ENCODE data around the gene HS6ST2. TPM values are rescaled to one million over a fixed set of nuclear protein-coding genes. Genes with fewer than 3 reads are reported as not detected.

Gene HS6ST2
- total RNA-seq, 2 experiments from 2014 or later, result not detected

DNA sequence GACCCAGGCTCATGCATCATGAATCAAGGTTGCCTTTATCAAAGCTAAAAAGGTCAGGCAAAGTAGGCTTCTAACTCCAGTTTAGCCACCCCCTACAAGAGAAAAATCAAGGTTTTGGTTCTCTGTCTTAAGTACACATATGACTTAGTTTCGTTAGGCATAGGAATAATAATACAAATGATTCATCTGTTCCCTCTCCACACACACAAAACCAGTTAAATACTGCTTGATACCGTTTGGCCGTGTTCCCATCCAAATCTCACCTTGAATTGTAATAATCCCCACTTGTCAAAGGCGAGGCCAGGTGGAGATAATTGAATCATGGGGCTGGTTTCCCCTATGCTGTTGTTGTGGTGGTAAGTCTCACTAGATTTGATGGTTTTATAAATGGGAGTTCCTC, 226.2 kb downstream of the HS6ST2 start:
- H3K79me2 ChIP-seq (ENCODE audit: insufficient read depth, low read depth, low read length), result no peaks in the 10 kb centered on the region
- H3K9me2 ChIP-seq (ENCODE audit: insufficient read depth, low read length), result no peaks in the 10 kb centered on the region
- no peak for DNase-seq (ENCODE audit: low spot score)
- no peaks in the 10 kb centered on the region for H4K20me1 ChIP-seq (ENCODE audit: insufficient read depth, low read length)
- TF ChIP-seq, protein P1, sequence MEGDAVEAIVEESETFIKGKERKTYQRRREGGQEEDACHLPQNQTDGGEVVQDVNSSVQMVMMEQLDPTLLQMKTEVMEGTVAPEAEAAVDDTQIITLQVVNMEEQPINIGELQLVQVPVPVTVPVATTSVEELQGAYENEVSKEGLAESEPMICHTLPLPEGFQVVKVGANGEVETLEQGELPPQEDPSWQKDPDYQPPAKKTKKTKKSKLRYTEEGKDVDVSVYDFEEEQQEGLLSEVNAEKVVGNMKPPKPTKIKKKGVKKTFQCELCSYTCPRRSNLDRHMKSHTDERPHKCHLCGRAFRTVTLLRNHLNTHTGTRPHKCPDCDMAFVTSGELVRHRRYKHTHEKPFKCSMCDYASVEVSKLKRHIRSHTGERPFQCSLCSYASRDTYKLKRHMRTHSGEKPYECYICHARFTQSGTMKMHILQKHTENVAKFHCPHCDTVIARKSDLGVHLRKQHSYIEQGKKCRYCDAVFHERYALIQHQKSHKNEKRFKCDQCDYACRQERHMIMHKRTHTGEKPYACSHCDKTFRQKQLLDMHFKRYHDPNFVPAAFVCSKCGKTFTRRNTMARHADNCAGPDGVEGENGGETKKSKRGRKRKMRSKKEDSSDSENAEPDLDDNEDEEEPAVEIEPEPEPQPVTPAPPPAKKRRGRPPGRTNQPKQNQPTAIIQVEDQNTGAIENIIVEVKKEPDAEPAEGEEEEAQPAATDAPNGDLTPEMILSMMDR (conservative IDR thresholded peaks at IDR 0.05; ENCODE audit: low read length), result no peak
- no peak for TF ChIP-seq EZH2phosphoT487 (IDR thresholded peaks at IDR 0.05; ENCODE audit: borderline replicate concordance, low read depth, low read length)
- no peak overlapping the region for H3K4me2 ChIP-seq (ENCODE audit: low read length)
- H3K9me3 ChIP-seq (ENCODE audit: low read length), result no peaks in the 10 kb centered on the region
- no peaks in the 10 kb centered on the region for H3K4me1 ChIP-seq (ENCODE audit: insufficient read depth, low read length, poor library complexity, severe bottlenecking)
- intact Hi-C loops (cut with micrococcal nuclease; ENCODE audit: unreplicated experiment), result no loop called here
- no peak overlapping the region for H3K27ac ChIP-seq (ENCODE audit: low read depth, low read length, poor library complexity, severe bottlenecking)
- no peak overlapping the region for H2AFZ ChIP-seq (ENCODE audit: low read length)
- H3K36me3 ChIP-seq (ENCODE audit: insufficient read depth, low read length), result no peaks in the 10 kb centered on the region
- POLR2A ChIA-PET, result no interaction called here
- BruUV-seq (replicated peaks), result no TSS peak
- CTCF ChIA-PET (ENCODE audit: unreplicated experiment), result no interaction called here
- H3K4me3 ChIP-seq (ENCODE audit: low read depth, low read length, poor library complexity, severe bottlenecking), result no peak overlapping the region

DNA sequence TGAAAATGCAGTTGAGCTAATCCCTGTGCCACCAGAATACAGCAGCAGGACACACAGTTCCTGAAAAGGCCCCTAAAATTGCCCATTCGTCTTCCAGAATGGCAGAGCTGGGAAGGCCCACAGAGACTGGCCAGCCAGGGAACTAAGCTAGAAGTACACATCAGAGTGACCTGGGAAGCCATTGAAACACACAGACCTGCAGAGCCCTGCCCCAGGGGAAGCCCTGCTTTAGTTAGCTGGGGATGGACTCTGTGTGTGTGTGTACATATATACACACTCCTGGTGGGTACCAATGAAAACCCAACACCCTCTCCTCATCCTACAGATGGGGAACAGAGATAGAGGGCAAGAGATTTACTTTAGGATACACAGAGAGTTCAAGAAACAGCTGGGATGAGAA, 227.7 kb downstream of the HS6ST2 start:
- no peaks in the 10 kb centered on the region for H3K4me1 ChIP-seq (ENCODE audit: insufficient read depth, low read length, poor library complexity, severe bottlenecking)
- no peaks in the 10 kb centered on the region for H4K20me1 ChIP-seq (ENCODE audit: insufficient read depth, low read length)
- intact Hi-C loops (cut with micrococcal nuclease; ENCODE audit: unreplicated experiment), result no loop called here
- TF ChIP-seq, protein P1 (conservative IDR thresholded peaks at IDR 0.05; ENCODE audit: low read length), result no peak
- TF ChIP-seq EZH2phosphoT487 (IDR thresholded peaks at IDR 0.05; ENCODE audit: borderline replicate concordance, low read depth, low read length), result no peak
- no peak overlapping the region for H3K4me2 ChIP-seq (ENCODE audit: low read length)
- H2AFZ ChIP-seq (ENCODE audit: low read length), result no peak overlapping the region
- no TSS peak for BruUV-seq (replicated peaks)
- no peaks in the 10 kb centered on the region for H3K79me2 ChIP-seq (ENCODE audit: insufficient read depth, low read depth, low read length)
- no peak for DNase-seq (ENCODE audit: low spot score)
- CTCF ChIA-PET (ENCODE audit: unreplicated experiment), result no interaction called here
- no peak overlapping the region for H3K27ac ChIP-seq (ENCODE audit: low read depth, low read length, poor library complexity, severe bottlenecking)
- H3K4me3 ChIP-seq (ENCODE audit: low read depth, low read length, poor library complexity, severe bottlenecking), result no peak overlapping the region
- H3K9me3 ChIP-seq (ENCODE audit: low read length), result no peaks in the 10 kb centered on the region
- no peaks in the 10 kb centered on the region for H3K36me3 ChIP-seq (ENCODE audit: insufficient read depth, low read length)
- no peaks in the 10 kb centered on the region for H3K9me2 ChIP-seq (ENCODE audit: insufficient read depth, low read length)
- POLR2A ChIA-PET, result no interaction called here

DNA sequence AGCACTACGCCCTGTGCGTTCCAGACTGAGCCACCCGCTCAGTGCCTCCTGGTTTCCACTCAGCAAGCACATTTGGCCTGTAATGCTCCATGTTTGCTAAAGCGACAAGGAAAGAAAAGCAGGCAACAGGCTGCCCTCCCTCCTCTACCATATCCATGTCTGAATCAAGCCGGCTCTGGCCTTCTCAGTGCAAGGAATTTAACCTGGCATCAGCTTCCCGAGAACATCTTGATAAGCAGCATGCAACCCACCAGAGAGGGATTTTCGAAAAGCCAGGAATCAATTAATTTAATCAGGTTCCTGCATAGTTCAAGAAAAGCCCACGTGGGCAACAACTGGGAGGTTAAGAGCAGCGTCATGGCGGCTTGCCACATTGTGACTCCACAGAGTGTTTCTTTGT, 228.2 kb downstream of the HS6ST2 start:
- Histone ChIP-seq H2AFZ (ENCODE audit: low read length) (no peak overlapping the region), H3K4me3 (ENCODE audit: low read depth, low read length, poor library complexity, severe bottlenecking) (no peak overlapping the region), H4K20me1 (ENCODE audit: insufficient read depth, low read length) (no peaks in the 10 kb centered on the region), H3K36me3 (ENCODE audit: insufficient read depth, low read length) (no peaks in the 10 kb centered on the region), H3K27ac (ENCODE audit: low read depth, low read length, poor library complexity, severe bottlenecking) (no peak overlapping the region), H3K9me2 (ENCODE audit: insufficient read depth, low read length) (no peaks in the 10 kb centered on the region), H3K4me2 (ENCODE audit: low read length) (no peak overlapping the region), H3K79me2 (ENCODE audit: insufficient read depth, low read depth, low read length) (no peaks in the 10 kb centered on the region), H3K4me1 (ENCODE audit: insufficient read depth, low read length, poor library complexity, severe bottlenecking) (no peaks in the 10 kb centered on the region), H3K9me3 (ENCODE audit: low read length) (no peaks in the 10 kb centered on the region)
- ChIA-PET POLR2A (no interaction called here), CTCF (ENCODE audit: unreplicated experiment) (no interaction called here)
- intact Hi-C loops (cut with micrococcal nuclease; ENCODE audit: unreplicated experiment), result no loop called here
- DNase-seq (ENCODE audit: low spot score), result no peak
- no TSS peak for BruUV-seq (replicated peaks)
- no peak for TF ChIP-seq EZH2phosphoT487 (IDR thresholded peaks at IDR 0.05; ENCODE audit: borderline replicate concordance, low read depth, low read length)
